ENCODE results near the gene PIP. TPM values are rescaled to one million over a fixed set of nuclear protein-coding genes. Genes with fewer than 3 reads are reported as not detected.
"Not testable (repeated sequence)": the region's sequence is repeated elsewhere in the genome, so short reads cannot be mapped to it uniquely, and the experiment has no call there.

Gene PIP
- total RNA-seq, 6 experiments from 2014 or later = not detected

- Histone ChIP-seq H3K27me3 (no peaks in the 10 kb centered on the region), H3K36me3 (no peaks in the 10 kb centered on the region), H3K4me3 (no peak overlapping the region), H3K4me1 (peaks cover 0 to 5% (median 2%) of the 10 kb centered on the region in 4 donors), H3K27ac (no peak overlapping the region), H3K9me3 (peaks cover 0 to 9% (median 0%) of the 10 kb centered on the region in 4 donors)
- TF ChIP-seq POLR2A (IDR thresholded peaks at IDR 0.05) = no peak
- TF ChIP-seq CTCF (IDR thresholded peaks at IDR 0.05) = no peak
- 89% methylated on average over 5 of the region's 5 CpGs for WGBS (ENCODE audit: insufficient coverage, low coverage, low lambda C conversion rate, missing lambda C conversion rate)
- DNase-seq = no peak
- intact Hi-C loops (cut with DNase I) = no loop called here
- ATAC-seq = no peak
These were observed 44.3 kb downstream of the PIP start for GRCh38 chr7:143176128-143176527.

- ATAC-seq (no peak), DNase-seq (no peak)
- WGBS (ENCODE audit: insufficient coverage, low coverage, low lambda C conversion rate, missing lambda C conversion rate) = 71% methylated on average over 2 of the region's 2 CpGs
- H3K27me3 ChIP-seq = no peaks in the 10 kb centered on the region
- no peak for TF ChIP-seq CTCF (IDR thresholded peaks at IDR 0.05)
- no peak for TF ChIP-seq POLR2A (IDR thresholded peaks at IDR 0.05)
- H3K36me3 ChIP-seq = no peaks in the 10 kb centered on the region
- peaks cover 0 to 9% (median 0%) of the 10 kb centered on the region in 4 donors for H3K9me3 ChIP-seq
- intact Hi-C loops (cut with DNase I) = no loop called here
- H3K4me1 ChIP-seq = no peaks in the 10 kb centered on the region
- no peak overlapping the region for H3K4me3 ChIP-seq
- no peak overlapping the region for H3K27ac ChIP-seq
These were observed 45.7 kb downstream of the PIP start for GRCh38 chr7:143177374-143178119.

DNA sequence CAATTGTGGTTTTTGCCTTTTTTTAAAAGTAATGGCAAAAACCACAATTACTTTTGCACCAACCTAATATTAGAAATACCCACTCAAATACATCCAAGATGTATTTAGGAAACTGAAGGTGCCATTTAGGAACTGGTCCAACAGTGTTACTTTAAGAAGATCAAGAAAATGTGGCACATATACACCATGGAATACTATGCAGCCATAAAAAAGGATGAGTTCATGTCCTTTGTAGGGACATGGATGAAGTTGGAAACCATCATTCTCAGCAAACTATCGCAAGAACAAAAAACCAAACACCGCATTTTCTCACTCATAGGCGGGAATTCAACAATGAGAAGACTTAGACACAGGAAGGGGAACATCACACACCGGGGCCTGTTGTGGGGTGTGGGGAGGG is 48.9 kb downstream of the PIP start:
- H3K27me3 ChIP-seq; DNase-seq; H3K9me3 ChIP-seq; H3K36me3 ChIP-seq; ATAC-seq; intact Hi-C loops (cut with DNase I); H3K4me1 ChIP-seq; H3K4me3 ChIP-seq; H3K27ac ChIP-seq: not testable (repeated sequence)
- 86% methylated on average over 4 of the region's 4 CpGs for WGBS (ENCODE audit: insufficient coverage, low coverage, low lambda C conversion rate, missing lambda C conversion rate)

DNA sequence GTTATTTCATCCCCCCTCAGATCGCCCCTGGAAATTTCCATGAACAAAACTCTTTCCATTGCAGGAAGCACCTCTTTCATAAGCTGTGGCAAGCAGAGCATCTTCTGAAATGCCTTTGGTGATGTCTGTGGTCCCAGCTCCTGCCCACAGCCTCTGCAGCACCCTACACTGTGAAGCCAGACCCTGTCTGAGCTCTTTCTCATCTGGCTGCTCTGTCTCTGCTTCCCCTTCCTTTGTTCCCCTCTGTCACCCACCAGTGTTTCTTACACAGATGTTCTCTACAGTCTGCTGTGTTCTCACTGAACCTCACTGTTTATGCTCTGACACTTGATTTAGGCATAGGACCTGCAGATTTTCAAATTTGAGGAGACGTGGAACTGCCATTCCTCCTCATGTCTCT is 49.5 kb downstream of the PIP start:
- no peak for DNase-seq
- intact Hi-C loops (cut with DNase I) = no loop called here
- TF ChIP-seq POLR2A (IDR thresholded peaks at IDR 0.05) (no peak), CTCF (IDR thresholded peaks at IDR 0.05) (no peak)
- H3K36me3 ChIP-seq = no peaks in the 10 kb centered on the region
- H3K4me3 ChIP-seq = no peak overlapping the region
- peaks cover 0 to 9% (median 0%) of the 10 kb centered on the region in 4 donors for H3K9me3 ChIP-seq
- whole genome bisulfite sequencing (ENCODE audit: insufficient coverage, low coverage, low lambda C conversion rate, missing lambda C conversion rate) = 72% methylated on average over 2 of the region's 2 CpGs
- H3K27me3 ChIP-seq = no peaks in the 10 kb centered on the region
- H3K27ac ChIP-seq = no peak overlapping the region
- ATAC-seq = no peak
- no peaks in the 10 kb centered on the region for H3K4me1 ChIP-seq

DNA sequence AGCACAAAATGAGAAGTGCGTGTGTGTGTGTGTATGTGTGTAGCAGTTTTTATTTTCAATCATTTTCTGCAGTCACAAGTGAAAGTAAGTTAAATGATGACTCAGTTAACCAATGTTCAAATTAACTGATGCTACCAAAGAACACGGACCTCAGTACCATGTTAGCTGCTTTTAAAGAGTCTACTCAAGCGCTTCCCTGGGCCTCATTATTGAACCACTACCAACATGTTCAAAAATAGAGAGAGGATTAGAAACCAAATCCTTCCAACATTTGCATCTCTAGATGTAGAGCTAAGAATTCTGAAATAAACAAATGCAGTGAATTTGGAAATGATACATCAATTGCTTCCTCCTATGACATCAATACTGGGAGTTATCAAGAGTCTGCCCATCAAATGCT is 51.1 kb downstream of the PIP start, which contains the start of gene TAS2R39:
Gene TAS2R39 (plus strand): TSS at position 396 of the 400 bp plus-strand sequence. CDS start 0 bp downstream, at position 396.
- H3K4me1 ChIP-seq = no peaks in the 10 kb centered on the region
- TF ChIP-seq CTCF (IDR thresholded peaks at IDR 0.05) = no peak
- TF ChIP-seq POLR2A (IDR thresholded peaks at IDR 0.05) = no peak
- DNase-seq (no peak), ATAC-seq (no peak)
- no peak within 1 kb of the TSS for H3K27ac ChIP-seq
- H3K36me3 ChIP-seq = no peaks in the 10 kb centered on the region
- intact Hi-C loops (cut with DNase I) = no loop called here
- H3K9me3 ChIP-seq = peaks cover 0 to 3% (median 0%) of the 10 kb centered on the region in 4 donors
- no peak within 1 kb of the TSS for H3K4me3 ChIP-seq
- no peaks in the 10 kb centered on the region for H3K27me3 ChIP-seq
- WGBS (ENCODE audit: insufficient coverage, low coverage, low lambda C conversion rate, missing lambda C conversion rate) = 60% methylated on average over 3 of the region's 3 CpGs
